ENCODE measurements around the gene RXRB. TPM values are rescaled to one million over a fixed set of nuclear protein-coding genes. Genes with fewer than 3 reads are reported as not detected.
A peak's percentile ranks its signal among the peaks of the same experiment; 100 is the strongest.

Gene RXRB
- total and polyA plus RNA-seq, 2 of the 13 experiments (the other 11 are each of a cell fraction or from before 2014, with no cell fraction given) = 26.7 to 55.7 TPM

GRCh38 chr6:33204415-33205190 is 4.1 kb upstream of the RXRB start, which contains the start of gene HSD17B8 (continued):
- TF ChIP-seq ZBTB40 (IDR thresholded peaks at IDR 0.05) (no peak), ZBTB40 (CRISPR knock-in tag; IDR thresholded peaks at IDR 0.05) (no peak), ZNF577 (CRISPR knock-in tag; IDR thresholded peaks at IDR 0.05; ENCODE audit: borderline replicate concordance, low read depth) (peak; percentile 20; the same call in 1 of the 2 replicates), CEBPG (CRISPR knock-in tag; IDR thresholded peaks at IDR 0.05) (no peak; the same call in 1 of the 2 replicates), ZSCAN5A (CRISPR knock-in tag; IDR thresholded peaks at IDR 0.05; ENCODE audit: borderline replicate concordance) (0 out of 2 replicates have a peak, but pooled peaks have one; percentile 54), RFX5 (IDR thresholded peaks at IDR 0.05; ENCODE audit: low read depth, low read length) (no peak), MAFK (conservative IDR thresholded peaks at IDR 0.05 in 1 of 2, IDR thresholded peaks at IDR 0.05 in 1 of 2; ENCODE audit: low read length in 2 of 2) (no peak), ZSCAN25 (CRISPR knock-in tag; IDR thresholded peaks at IDR 0.05) (no peak), HDAC2 (CRISPR knock-in tag; IDR thresholded peaks at IDR 0.05) (no peak), MLX (CRISPR knock-in tag; IDR thresholded peaks at IDR 0.05) (no peak), TOPORS (CRISPR knock-in tag; IDR thresholded peaks at IDR 0.05) (peak; percentile 83; the same call in 1 of the 2 replicates), LBX2 (CRISPR knock-in tag; IDR thresholded peaks at IDR 0.05; ENCODE audit: borderline replicate concordance) (0 out of 2 replicates have a peak, but pooled peaks have one; percentile 13), ZNF644 (CRISPR knock-in tag; IDR thresholded peaks at IDR 0.05; ENCODE audit: low read depth) (no peak), FOXO1 (CRISPR knock-in tag; IDR thresholded peaks at IDR 0.05) (peak; percentile 40; the same call in 1 of the 2 replicates), ATRX (CRISPR knock-in tag; IDR thresholded peaks at IDR 0.05; ENCODE audit: borderline replicate concordance) (no peak), ZNF740 (CRISPR knock-in tag; IDR thresholded peaks at IDR 0.05) (peak; percentile 83; the same call in 1 of the 2 replicates)
